ENCODE results near the gene HECTD4. TPM values are rescaled to one million over a fixed set of nuclear protein-coding genes. Genes with fewer than 3 reads are reported as not detected.

The HECTD4 gene
- total RNA-seq, 1 experiment from 2014 or later: 51.3 TPM

DNA sequence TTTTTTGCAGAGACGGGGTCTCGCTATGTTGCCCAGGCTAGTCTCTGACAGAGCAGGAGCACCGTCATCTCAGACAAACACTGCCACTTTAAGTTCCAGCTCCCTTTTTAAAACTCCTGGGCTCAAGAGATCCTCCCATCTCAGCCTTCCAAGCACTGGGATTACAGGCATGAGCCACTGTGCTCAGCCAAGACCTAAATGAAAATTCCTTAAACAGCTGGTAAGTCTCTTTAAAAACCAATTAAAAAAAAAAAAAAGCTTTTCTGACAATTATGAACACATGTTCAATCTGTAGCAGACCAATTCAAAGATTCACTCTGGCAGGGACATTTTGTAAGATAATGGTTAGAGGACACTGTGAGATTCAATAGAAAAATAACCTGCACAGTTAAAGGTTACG is 77.8 kb downstream of the HECTD4 start:
- Histone ChIP-seq H3K4me3 (ENCODE audit: low read depth in 2 of 2, low read length in 2 of 2) (no peak overlapping the region), H3K9me3 (ENCODE audit: control insufficient read depth, insufficient read depth, low read depth, low read length) (no peaks in the 10 kb centered on the region), H3K36me3 (ENCODE audit: control insufficient read depth, insufficient read depth, low read length) (no peaks in the 10 kb centered on the region), H3K4me1 (ENCODE audit: control insufficient read depth, insufficient read depth, low read length) (0 out of 2 replicates have a peak, but pooled peaks cover 3% of the 10 kb centered on the region), H3K27me3 (ENCODE audit: control insufficient read depth, insufficient read depth, low read length) (no peaks in the 10 kb centered on the region), H3K27ac (ENCODE audit: low read length) (no peak overlapping the region)
- CTCF ChIA-PET: no interaction called here
- DNase-seq (ENCODE audit: low read depth, low spot score) (no peak), ATAC-seq (no peak)
- POLR2A ChIA-PET: no interaction called here
- in situ Hi-C loops (cut with HindIII; ENCODE audit: low pct_unique_long_range_greater_than_20kb, low sequenced_read_pairs): no loop called here
- intact Hi-C loops (cut with micrococcal nuclease; ENCODE audit: unreplicated experiment): no loop called here
- BruUV-seq (replicated peaks): no TSS peak
- TF ChIP-seq TCF7L2 (IDR thresholded peaks at IDR 0.05; ENCODE audit: low read depth, low read length): no peak
- TF ChIP-seq, protein P1, sequence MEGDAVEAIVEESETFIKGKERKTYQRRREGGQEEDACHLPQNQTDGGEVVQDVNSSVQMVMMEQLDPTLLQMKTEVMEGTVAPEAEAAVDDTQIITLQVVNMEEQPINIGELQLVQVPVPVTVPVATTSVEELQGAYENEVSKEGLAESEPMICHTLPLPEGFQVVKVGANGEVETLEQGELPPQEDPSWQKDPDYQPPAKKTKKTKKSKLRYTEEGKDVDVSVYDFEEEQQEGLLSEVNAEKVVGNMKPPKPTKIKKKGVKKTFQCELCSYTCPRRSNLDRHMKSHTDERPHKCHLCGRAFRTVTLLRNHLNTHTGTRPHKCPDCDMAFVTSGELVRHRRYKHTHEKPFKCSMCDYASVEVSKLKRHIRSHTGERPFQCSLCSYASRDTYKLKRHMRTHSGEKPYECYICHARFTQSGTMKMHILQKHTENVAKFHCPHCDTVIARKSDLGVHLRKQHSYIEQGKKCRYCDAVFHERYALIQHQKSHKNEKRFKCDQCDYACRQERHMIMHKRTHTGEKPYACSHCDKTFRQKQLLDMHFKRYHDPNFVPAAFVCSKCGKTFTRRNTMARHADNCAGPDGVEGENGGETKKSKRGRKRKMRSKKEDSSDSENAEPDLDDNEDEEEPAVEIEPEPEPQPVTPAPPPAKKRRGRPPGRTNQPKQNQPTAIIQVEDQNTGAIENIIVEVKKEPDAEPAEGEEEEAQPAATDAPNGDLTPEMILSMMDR (IDR thresholded peaks at IDR 0.05): no peak
- TF ChIP-seq REST (IDR thresholded peaks at IDR 0.05; ENCODE audit: insufficient read depth in 1 of 2, low read depth in 2 of 2, low read length in 1 of 2): no peak
- TF ChIP-seq SIN3A (IDR thresholded peaks at IDR 0.05; ENCODE audit: borderline replicate concordance, insufficient read depth, low read depth, low read length): no peak
- TF ChIP-seq POLR2AphosphoS5 (IDR thresholded peaks at IDR 0.05; ENCODE audit: low read depth, low read length): no peak

GRCh38 chr12:112303799-112304198 is 78.4 kb downstream of the HECTD4 start:
- no peak for ATAC-seq
- CTCF ChIA-PET: no interaction called here
- Histone ChIP-seq H3K27ac (ENCODE audit: low read length) (no peak overlapping the region), H3K27me3 (ENCODE audit: control insufficient read depth, insufficient read depth, low read length) (no peaks in the 10 kb centered on the region), H3K4me3 (ENCODE audit: low read depth in 2 of 2, low read length in 2 of 2) (no peak overlapping the region), H3K4me1 (ENCODE audit: control insufficient read depth, insufficient read depth, low read length) (0 out of 2 replicates have a peak, but pooled peaks cover 3% of the 10 kb centered on the region), H3K9me3 (ENCODE audit: control insufficient read depth, insufficient read depth, low read depth, low read length) (no peaks in the 10 kb centered on the region), H3K36me3 (ENCODE audit: control insufficient read depth, insufficient read depth, low read length) (no peaks in the 10 kb centered on the region)
- BruUV-seq (replicated peaks): no TSS peak
- no peak for DNase-seq (ENCODE audit: low read depth, low spot score)
- no peak for TF ChIP-seq SIN3A (IDR thresholded peaks at IDR 0.05; ENCODE audit: borderline replicate concordance, insufficient read depth, low read depth, low read length)
- TF ChIP-seq REST (IDR thresholded peaks at IDR 0.05; ENCODE audit: insufficient read depth in 1 of 2, low read depth in 2 of 2, low read length in 1 of 2): no peak
- TF ChIP-seq POLR2AphosphoS5 (IDR thresholded peaks at IDR 0.05; ENCODE audit: low read depth, low read length): no peak
- no peak for TF ChIP-seq TCF7L2 (IDR thresholded peaks at IDR 0.05; ENCODE audit: low read depth, low read length)
- TF ChIP-seq, protein P1 (IDR thresholded peaks at IDR 0.05): no peak
- POLR2A ChIA-PET: no interaction called here
- in situ Hi-C loops (cut with HindIII; ENCODE audit: low pct_unique_long_range_greater_than_20kb, low sequenced_read_pairs): no loop called here
- intact Hi-C loops (cut with micrococcal nuclease; ENCODE audit: unreplicated experiment): no loop called here

All from Panc1 (cell line).